ENCODE data around the gene CCDC91. TPM values are rescaled to one million over a fixed set of nuclear protein-coding genes. Genes with fewer than 3 reads are reported as not detected.

Gene CCDC91
- total and polyA plus RNA-seq, 4 donors: 13.4 to 41.3 (median 23.3) TPM

DNA sequence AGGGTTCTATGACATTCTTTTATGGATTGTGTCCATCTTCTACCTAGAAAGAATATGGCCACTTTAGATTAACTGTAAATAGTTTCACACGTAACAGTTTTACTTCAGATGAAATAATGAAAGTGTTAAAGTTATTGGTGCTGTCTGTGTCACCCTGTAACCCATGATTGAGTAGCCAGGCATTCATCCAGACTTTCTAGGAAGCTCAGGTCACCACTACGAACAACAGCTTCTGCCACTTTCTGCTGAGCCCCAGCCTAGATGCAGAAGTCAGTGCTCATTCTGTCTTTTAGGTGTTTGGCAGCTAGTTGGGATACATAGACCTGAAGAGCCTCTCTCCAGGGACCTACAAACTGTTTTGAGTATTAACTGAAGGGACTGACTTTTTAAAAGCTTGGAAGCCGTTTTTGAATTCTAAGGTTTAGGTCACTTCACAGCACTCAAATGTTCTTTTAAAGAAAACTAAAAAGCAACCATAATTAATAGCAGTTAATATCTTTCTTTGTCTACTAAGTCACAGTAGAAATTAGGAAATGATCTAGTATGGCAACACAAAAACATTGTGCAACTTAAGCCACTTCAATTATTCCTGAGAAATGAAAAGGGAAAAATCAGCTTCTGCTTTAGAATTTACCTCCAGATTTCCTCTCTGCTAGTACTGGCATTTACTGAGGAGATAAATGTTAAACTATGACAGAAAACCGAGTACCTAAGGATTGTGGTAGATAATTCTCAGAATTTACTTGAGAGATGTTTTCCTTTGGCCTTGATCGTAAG, 266.9 kb downstream of the CCDC91 start:
- DNase-seq (no peak), ATAC-seq (ENCODE audit: insufficient read depth, low FRiP score) (no peak)
- H3K4me1 ChIP-seq (ENCODE audit: control insufficient read depth in 5 of 5, insufficient read depth in 5 of 5, low read length in 5 of 5): peaks cover 0 to 8% (median 0%) of the 10 kb centered on the region in 5 donors
- H3K9ac ChIP-seq (ENCODE audit: insufficient read depth in 1 of 2, low read length in 2 of 2): no peak overlapping the region
- H3K36me3 ChIP-seq (ENCODE audit: control insufficient read depth in 4 of 4, insufficient read depth in 4 of 4, low read length in 4 of 4): peaks cover 0 to 2% (median 0%) of the 10 kb centered on the region in 4 donors
- WGBS, 2 donors: 67 to 78% methylated on average over 5 of the region's 5 CpGs
- H3K27me3 ChIP-seq (ENCODE audit: control insufficient read depth in 3 of 3, insufficient read depth in 3 of 3, low read length in 2 of 3): no peaks in the 10 kb centered on the region
- TF ChIP-seq, protein P1, sequence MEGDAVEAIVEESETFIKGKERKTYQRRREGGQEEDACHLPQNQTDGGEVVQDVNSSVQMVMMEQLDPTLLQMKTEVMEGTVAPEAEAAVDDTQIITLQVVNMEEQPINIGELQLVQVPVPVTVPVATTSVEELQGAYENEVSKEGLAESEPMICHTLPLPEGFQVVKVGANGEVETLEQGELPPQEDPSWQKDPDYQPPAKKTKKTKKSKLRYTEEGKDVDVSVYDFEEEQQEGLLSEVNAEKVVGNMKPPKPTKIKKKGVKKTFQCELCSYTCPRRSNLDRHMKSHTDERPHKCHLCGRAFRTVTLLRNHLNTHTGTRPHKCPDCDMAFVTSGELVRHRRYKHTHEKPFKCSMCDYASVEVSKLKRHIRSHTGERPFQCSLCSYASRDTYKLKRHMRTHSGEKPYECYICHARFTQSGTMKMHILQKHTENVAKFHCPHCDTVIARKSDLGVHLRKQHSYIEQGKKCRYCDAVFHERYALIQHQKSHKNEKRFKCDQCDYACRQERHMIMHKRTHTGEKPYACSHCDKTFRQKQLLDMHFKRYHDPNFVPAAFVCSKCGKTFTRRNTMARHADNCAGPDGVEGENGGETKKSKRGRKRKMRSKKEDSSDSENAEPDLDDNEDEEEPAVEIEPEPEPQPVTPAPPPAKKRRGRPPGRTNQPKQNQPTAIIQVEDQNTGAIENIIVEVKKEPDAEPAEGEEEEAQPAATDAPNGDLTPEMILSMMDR (IDR thresholded peaks at IDR 0.05; ENCODE audit: control extremely low read depth, extremely low read depth): no peak
- H3K9me3 ChIP-seq (ENCODE audit: control insufficient read depth in 4 of 4, insufficient read depth in 3 of 4, low read length in 3 of 4): no peaks in the 10 kb centered on the region
- H3K4me3 ChIP-seq: no peak overlapping the region
- no peak overlapping the region for H3K27ac ChIP-seq (ENCODE audit: low read depth in 1 of 2, low read length in 1 of 2)

DNA sequence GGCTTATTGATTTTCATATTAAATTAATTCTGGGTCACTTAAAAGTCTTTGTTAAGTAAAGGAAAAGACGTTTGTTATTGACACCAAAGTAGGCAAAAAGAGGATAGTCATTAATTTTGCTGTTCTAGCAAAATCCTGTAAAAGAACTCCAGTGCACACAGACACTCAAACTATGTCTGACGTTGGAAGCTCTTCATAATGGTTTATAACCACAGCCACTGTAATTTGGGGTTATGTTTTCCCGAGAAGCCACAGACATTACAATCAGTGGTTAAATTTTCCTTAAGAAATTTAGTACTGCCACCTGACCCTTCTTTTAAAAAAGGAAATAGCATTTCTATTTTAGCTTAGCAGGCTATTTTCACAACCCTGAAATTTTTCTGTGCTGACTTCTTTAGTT, 267.5 kb downstream of the CCDC91 start:
- ATAC-seq (ENCODE audit: insufficient read depth, low FRiP score) (no peak), DNase-seq (no peak)
- Histone ChIP-seq H3K9me3 (ENCODE audit: control insufficient read depth in 4 of 4, insufficient read depth in 3 of 4, low read length in 3 of 4) (no peaks in the 10 kb centered on the region), H3K36me3 (ENCODE audit: control insufficient read depth in 4 of 4, insufficient read depth in 4 of 4, low read length in 4 of 4) (peaks cover 0 to 2% (median 0%) of the 10 kb centered on the region in 4 donors), H3K27ac (ENCODE audit: low read depth in 1 of 2, low read length in 1 of 2) (no peak overlapping the region), H3K9ac (ENCODE audit: insufficient read depth in 1 of 2, low read length in 2 of 2) (no peak overlapping the region), H3K4me1 (ENCODE audit: control insufficient read depth in 5 of 5, insufficient read depth in 5 of 5, low read length in 5 of 5) (peaks cover 0 to 8% (median 0%) of the 10 kb centered on the region in 5 donors), H3K27me3 (ENCODE audit: control insufficient read depth in 3 of 3, insufficient read depth in 3 of 3, low read length in 2 of 3) (no peaks in the 10 kb centered on the region), H3K4me3 (no peak overlapping the region)
- TF ChIP-seq, protein P1 (IDR thresholded peaks at IDR 0.05; ENCODE audit: control extremely low read depth, extremely low read depth): no peak
- 72 to 74% methylated on average over 3 of the region's 3 CpGs for WGBS, 2 donors

DNA sequence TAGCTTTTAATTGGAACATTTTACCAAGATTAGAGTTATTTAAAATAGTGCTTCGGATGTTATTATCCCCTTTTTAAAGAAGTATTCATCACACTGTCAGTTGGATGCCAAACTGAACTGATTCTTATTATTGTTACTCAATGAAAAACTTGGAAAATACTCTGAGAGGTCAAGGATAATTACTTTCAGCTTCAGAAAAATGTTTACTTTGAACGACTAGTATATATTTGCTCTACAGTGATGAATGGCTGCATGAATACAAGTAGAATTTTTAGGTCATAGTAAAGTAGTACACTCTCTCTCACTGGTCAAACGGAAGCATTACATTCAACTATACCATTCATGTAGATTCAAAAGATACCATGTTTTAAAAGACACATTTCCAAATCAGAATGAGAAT, 269.2 kb downstream of the CCDC91 start:
- peaks cover 0 to 8% (median 0%) of the 10 kb centered on the region in 5 donors for H3K4me1 ChIP-seq (ENCODE audit: control insufficient read depth in 5 of 5, insufficient read depth in 5 of 5, low read length in 5 of 5)
- no peak overlapping the region for H3K9ac ChIP-seq (ENCODE audit: insufficient read depth in 1 of 2, low read length in 2 of 2)
- H3K9me3 ChIP-seq (ENCODE audit: control insufficient read depth in 4 of 4, insufficient read depth in 3 of 4, low read length in 3 of 4): no peaks in the 10 kb centered on the region
- TF ChIP-seq, protein P1 (IDR thresholded peaks at IDR 0.05; ENCODE audit: control extremely low read depth, extremely low read depth): no peak
- H3K27ac ChIP-seq (ENCODE audit: low read depth in 1 of 2, low read length in 1 of 2): no peak overlapping the region
- WGBS, 2 donors: 64 to 80% methylated on average over 3 of the region's 3 CpGs
- no peaks in the 10 kb centered on the region for H3K36me3 ChIP-seq (ENCODE audit: control insufficient read depth in 4 of 4, insufficient read depth in 4 of 4, low read length in 4 of 4)
- DNase-seq (peak in 1 of 3 donors; percentile 13), ATAC-seq (ENCODE audit: insufficient read depth, low FRiP score) (no peak)
- no peak overlapping the region for H3K4me3 ChIP-seq
- H3K27me3 ChIP-seq (ENCODE audit: control insufficient read depth in 3 of 3, insufficient read depth in 3 of 3, low read length in 2 of 3): no peaks in the 10 kb centered on the region
